NCI-H146 treated with DMSO at 0.1 percent for 48 hours (cell line): ENCODE data around the gene FZD2.
A peak's percentile ranks its signal among the peaks of the same experiment; 100 is the strongest.
"Not testable (repeated sequence)": the region's sequence is repeated elsewhere in the genome, so short reads cannot be mapped to it uniquely, and the experiment has no call there.

Experiments used
- DNase-seq: peaks from one replicate; lab custom pipeline; 2025; ENCODE audit not compliant: unreplicated experiment; lab: John Stamatoyannopoulos, UW

The FZD2 gene

GRCh38 chr17:44572801-44573200 is 15.5 kb downstream of the FZD2 start:
- DNase-seq: no peak

GRCh38 chr17:44575403-44575802 is 18.1 kb downstream of the FZD2 start:
- no peak for DNase-seq

GRCh38 chr17:44578947-44579346 is 21.7 kb downstream of the FZD2 start:
- DNase-seq: no peak

- DNase-seq: peak; percentile 20
Measured at GRCh38 chr17:44581868-44582267, 24.6 kb downstream of the FZD2 start.

- DNase-seq: no peak
Measured at GRCh38 chr17:44584443-44584842, 27.2 kb downstream of the FZD2 start.

GRCh38 chr17:44585315-44585714 is 28.0 kb downstream of the FZD2 start:
- DNase-seq: no peak

- DNase-seq: no peak
Measured at GRCh38 chr17:44587339-44587738, 30.1 kb downstream of the FZD2 start.

GRCh38 chr17:44589316-44590071 is 32.2 kb downstream of the FZD2 start:
- DNase-seq: no peak

- DNase-seq: not testable (repeated sequence)
Measured at GRCh38 chr17:44590072-44590462, 32.8 kb downstream of the FZD2 start.

GRCh38 chr17:44590762-44591161 is 33.5 kb downstream of the FZD2 start:
- DNase-seq: not testable (repeated sequence)

- DNase-seq: no peak
Measured at GRCh38 chr17:44591206-44591605, 33.9 kb downstream of the FZD2 start.

GRCh38 chr17:44593156-44593555 is 35.9 kb downstream of the FZD2 start:
- no peak for DNase-seq

GRCh38 chr17:44595216-44595775 is 38.0 kb downstream of the FZD2 start:
- DNase-seq: no peak

- no peak for DNase-seq
Measured at GRCh38 chr17:44598329-44598728, 41.0 kb downstream of the FZD2 start.

- no peak for DNase-seq
Measured at GRCh38 chr17:44598932-44599297, 41.6 kb downstream of the FZD2 start.

- no peak for DNase-seq
Measured at GRCh38 chr17:44599298-44600175, 42.3 kb downstream of the FZD2 start.

- no peak for DNase-seq
Measured at GRCh38 chr17:44601539-44601938, 44.3 kb downstream of the FZD2 start.

- DNase-seq: no peak
Measured at GRCh38 chr17:44601973-44602372, 44.7 kb downstream of the FZD2 start.

- DNase-seq: peak; percentile 29
Measured at GRCh38 chr17:44602390-44602789, 45.1 kb downstream of the FZD2 start.

GRCh38 chr17:44602970-44603369 is 45.7 kb downstream of the FZD2 start:
- DNase-seq: no peak

GRCh38 chr17:44604116-44604761 is 47.0 kb downstream of the FZD2 start:
- no peak for DNase-seq
